Esophagus (tissue), 2 donors: ENCODE results near the gene MDH2. TPM values are rescaled to one million over a fixed set of nuclear protein-coding genes. Genes with fewer than 3 reads are reported as not detected.
"Not testable (repeated sequence)": the region's sequence is repeated elsewhere in the genome, so short reads cannot be mapped to it uniquely, and the experiment has no call there.

Experiments used
- H3K27ac ChIP-seq, 2 donors: one replicate each; pipeline ENCODE4 v1.5.1; 2013; ENCODE audit warnings: low read depth in 2 of 2, mild to moderate bottlenecking in 2 of 2, inconsistent platforms in 1 of 2, low read length in 1 of 2, moderate library complexity in 1 of 2
- H3K27me3 ChIP-seq, 2 donors: one replicate each; pipeline ENCODE4 v1.6.1; 2013; ENCODE audit warnings: low read length in 2 of 2, control low read depth in 1 of 2, mild to moderate bottlenecking in 1 of 2; ENCODE audit not compliant: insufficient read depth in 2 of 2, control insufficient read depth in 1 of 2
- H3K36me3 ChIP-seq, 2 donors: one replicate each; pipeline ENCODE4 v1.6.1; 2013; ENCODE audit warnings: low read length in 1 of 2; ENCODE audit not compliant: control insufficient read depth in 2 of 2, insufficient read depth in 2 of 2
- H3K4me1 ChIP-seq, 2 donors: one replicate each; pipeline ENCODE4 v1.6.1; 2013; ENCODE audit warnings: low read length in 1 of 2; ENCODE audit not compliant: control insufficient read depth in 2 of 2, insufficient read depth in 2 of 2
- H3K4me3 ChIP-seq, 2 donors: one replicate each; pipeline ENCODE4 v1.5.1; 2013; ENCODE audit warnings: low read length in 2 of 2, mild to moderate bottlenecking in 2 of 2, low read depth in 1 of 2, moderate library complexity in 1 of 2
- H3K9me3 ChIP-seq, 2 donors: one replicate each; pipeline ENCODE4 v1.6.1; 2013; ENCODE audit warnings: mild to moderate bottlenecking in 2 of 2, low read depth in 1 of 2, low read length in 1 of 2, moderate library complexity in 1 of 2; ENCODE audit not compliant: control insufficient read depth in 2 of 2, insufficient read depth in 1 of 2
- WGBS, 2 donors: extraction: QIAGEN DNeasy Blood & Tissue Kit; methylation state at CpG; one replicate each; pipeline ENCODE4 v1.1.7; 2013; 5-methylcytosine and 5-hydroxymethylcytosine counted together
- polyA plus RNA-seq, 2 donors: library from polyadenylated mRNA; stranded (reverse); fragments of 200-250 nt; gene quantifications; one replicate each; pipeline ENCODE4 v1.2.3, GENCODE V29; 2013
- donor health status: healthy with polysubstance abuse.
- donor health status: Bipolar disorder and iron deficiency.

The MDH2 gene
- polyA plus RNA-seq, 2 donors = 39.3 to 144 TPM

GRCh38 chr7:76095908-76096307 lies 48.0 kb downstream of the MDH2 start:
- no peaks in the 10 kb centered on the region for H3K27me3 ChIP-seq
- H3K4me3 ChIP-seq = no peak overlapping the region
- H3K9me3 ChIP-seq = peaks cover 0 to 2% of the 10 kb centered on the region in 2 donors
- 72 to 89% methylated on average over 3 of the region's 3 CpGs for WGBS, 2 donors
- H3K27ac ChIP-seq = no peak overlapping the region
- no peaks in the 10 kb centered on the region for H3K4me1 ChIP-seq
- no peaks in the 10 kb centered on the region for H3K36me3 ChIP-seq

DNA sequence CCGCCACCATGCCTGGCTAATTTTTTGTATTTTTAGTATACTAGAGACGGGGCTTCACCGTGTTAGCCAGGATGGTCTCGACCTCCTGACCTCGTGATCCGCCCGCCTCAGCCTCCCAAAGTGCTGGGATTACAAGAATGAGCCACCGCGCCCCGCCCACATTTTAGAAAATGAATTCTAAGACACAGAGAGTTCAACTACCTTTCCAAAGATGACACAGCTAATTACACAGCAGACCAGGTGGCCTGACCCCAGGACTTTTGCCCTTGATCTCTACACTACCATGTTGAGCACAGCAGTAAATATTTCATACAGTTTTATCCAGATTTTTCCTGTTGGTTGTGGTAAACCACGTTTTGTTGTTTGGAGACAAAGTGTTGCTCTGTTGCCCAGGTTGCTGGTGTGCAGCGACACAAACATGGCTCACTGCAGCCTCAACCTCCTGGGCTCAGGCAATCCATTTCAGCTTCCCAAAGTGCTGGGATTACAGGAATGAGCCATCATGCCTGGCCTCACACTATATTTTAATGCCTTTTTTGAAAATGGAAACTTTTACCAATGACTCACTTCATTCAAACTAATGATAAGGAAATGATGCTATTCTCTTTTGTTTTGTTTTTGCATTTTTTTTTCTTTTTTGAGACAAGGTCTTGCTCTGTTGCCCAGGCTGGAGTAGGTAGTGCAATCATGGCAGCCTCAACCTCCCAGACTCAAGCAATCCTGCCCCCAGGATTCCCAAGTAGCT lies 54.0 kb downstream of the MDH2 start:
- not testable (repeated sequence) for H3K9me3 ChIP-seq, H3K27me3 ChIP-seq, H3K27ac ChIP-seq, H3K36me3 ChIP-seq, H3K4me1 ChIP-seq, H3K4me3 ChIP-seq
- WGBS, 2 donors = 77 to 82% methylated on average over 12 of the region's 12 CpGs

- not testable (repeated sequence) for H3K27me3 ChIP-seq, H3K9me3 ChIP-seq, H3K4me3 ChIP-seq, H3K36me3 ChIP-seq, H3K4me1 ChIP-seq, H3K27ac ChIP-seq
- WGBS, 2 donors = 94 to 99% methylated on average over 2 of the region's 2 CpGs
Observed at GRCh38 chr7:76103788-76104187, 55.9 kb downstream of the MDH2 start.

- not testable (repeated sequence) for H3K36me3 ChIP-seq, H3K4me1 ChIP-seq, H3K4me3 ChIP-seq, H3K9me3 ChIP-seq, H3K27me3 ChIP-seq
- 69 to 71% methylated on average over 6 of the region's 6 CpGs for WGBS, 2 donors
- H3K27ac ChIP-seq = peak overlapping the region in 1 of 2 donors; percentile 33
Observed at GRCh38 chr7:76106130-76106529, 58.2 kb downstream of the MDH2 start.

DNA sequence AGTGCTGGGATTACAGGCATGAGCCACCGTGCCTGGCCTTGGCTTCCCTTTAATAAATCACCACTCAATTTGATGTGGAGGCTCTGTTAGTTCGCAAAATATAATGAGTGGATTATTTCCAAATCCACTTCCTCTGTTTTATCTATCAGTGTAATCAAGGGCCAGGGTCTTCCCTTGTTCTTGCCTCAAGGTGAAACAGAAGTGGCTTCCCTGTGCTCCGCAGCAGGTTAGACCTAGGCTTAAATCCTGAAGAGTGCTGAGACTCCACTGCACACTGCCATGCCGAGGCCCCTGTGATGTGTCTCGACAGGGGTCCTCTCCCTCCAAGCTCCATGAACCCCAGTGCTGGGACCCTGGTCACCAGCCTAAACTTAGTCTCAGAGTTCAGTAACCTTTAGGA lies 59.0 kb downstream of the MDH2 start:
- Histone ChIP-seq H3K36me3 (no peaks in the 10 kb centered on the region), H3K9me3 (no peaks in the 10 kb centered on the region), H3K27me3 (no peaks in the 10 kb centered on the region), H3K4me3 (no peak overlapping the region), H3K27ac (peak overlapping the region; percentile 66), H3K4me1 (peaks cover 0 to 1% of the 10 kb centered on the region in 2 donors)
- 74 to 80% methylated on average over 5 of the region's 5 CpGs for WGBS, 2 donors

DNA sequence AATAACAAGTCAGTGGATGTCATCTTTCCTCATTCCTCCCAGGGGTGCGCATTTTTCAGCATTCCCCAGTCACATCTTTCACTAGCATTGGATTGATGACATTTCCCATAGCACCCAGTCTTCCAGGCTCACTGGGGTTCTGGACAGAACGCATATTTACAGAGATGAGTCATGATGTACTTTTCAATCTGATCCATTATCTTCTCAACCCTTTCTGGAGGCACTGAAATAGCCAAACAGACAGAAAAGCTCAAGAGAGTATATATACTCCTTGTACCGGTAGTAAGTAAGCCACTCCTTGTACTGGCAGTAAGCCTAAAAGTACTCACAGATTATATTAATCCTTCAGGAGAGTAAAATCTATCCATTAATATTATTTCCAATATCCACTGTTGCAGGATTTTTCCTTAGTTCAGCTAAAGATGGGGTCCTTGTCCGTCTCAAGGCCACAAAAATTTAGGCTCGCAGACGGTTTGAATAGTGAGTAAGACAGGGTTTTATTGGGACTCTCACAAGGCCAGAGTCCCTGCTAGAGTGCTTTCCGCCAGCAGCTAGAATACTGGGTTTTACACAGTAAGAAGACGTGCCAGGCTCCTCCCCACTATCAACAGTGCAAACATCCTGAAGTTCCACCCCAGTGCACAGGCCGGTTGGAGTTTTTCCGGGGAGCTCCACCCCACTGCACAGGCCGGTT lies 60.8 kb downstream of the MDH2 start:
- peak overlapping the region; percentile 79 to 82 for H3K27ac ChIP-seq
- H3K27me3 ChIP-seq = no peaks in the 10 kb centered on the region
- no peaks in the 10 kb centered on the region for H3K4me1 ChIP-seq
- H3K4me3 ChIP-seq = peak overlapping the region in 1 of 2 donors; percentile 2
- no peaks in the 10 kb centered on the region for H3K9me3 ChIP-seq
- H3K36me3 ChIP-seq = no peaks in the 10 kb centered on the region
- WGBS, 2 donors = 32 to 43% methylated on average over 11 of the region's 11 CpGs

GRCh38 chr7:76113042-76113630 lies 65.2 kb downstream of the MDH2 start:
- not testable (repeated sequence) for H3K4me3 ChIP-seq, H3K27me3 ChIP-seq, H3K36me3 ChIP-seq, H3K9me3 ChIP-seq, H3K4me1 ChIP-seq, H3K27ac ChIP-seq
- 89 to 90% methylated on average over 9 of the region's 9 CpGs for WGBS, 2 donors

DNA sequence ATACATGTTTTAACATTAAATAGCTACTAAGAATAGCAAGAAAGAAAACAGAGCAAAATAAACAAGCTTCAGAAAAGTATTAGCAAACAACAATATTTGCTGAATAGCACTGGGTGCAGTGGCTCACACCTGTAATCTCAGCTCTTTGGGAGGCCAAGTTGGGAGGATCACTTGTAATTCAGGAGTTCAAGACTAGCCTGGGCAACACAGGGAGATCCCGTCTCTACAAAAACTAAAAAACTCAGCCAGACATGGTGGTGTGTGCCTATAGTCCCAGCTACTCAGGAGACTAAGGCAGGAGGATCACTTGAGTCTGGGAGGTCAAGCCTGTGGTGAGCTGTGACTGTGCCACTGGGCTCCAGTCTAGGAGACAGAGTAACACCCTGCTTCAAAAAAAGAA lies 66.8 kb downstream of the MDH2 start:
- H3K4me3 ChIP-seq, H3K27ac ChIP-seq, H3K9me3 ChIP-seq, H3K27me3 ChIP-seq, H3K36me3 ChIP-seq, H3K4me1 ChIP-seq: not testable (repeated sequence)
- WGBS, 2 donors = 79 to 86% methylated on average over 1 of the region's 1 CpG
